Peyer's patch (tissue), 4 donors: ENCODE data around the gene BBS12. TPM values are rescaled to one million over a fixed set of nuclear protein-coding genes. Genes with fewer than 3 reads are reported as not detected.

Source experiments
- DNase-seq, 3 donors: peaks; one replicate each; pipeline ENCODE4 v3.0.0-alpha.2; 2017 to 2019
- H3K27ac ChIP-seq, 4 donors: fragments of 200-600 bp; sonication (generic); one replicate each; pipeline ENCODE4 v1.5.1; 2016 to 2019
- H3K27me3 ChIP-seq, 2 donors: fragments of 200-600 bp; sonication (generic); one replicate each; pipeline ENCODE4 v1.5.1; 2019
- H3K36me3 ChIP-seq, 3 donors: fragments of 200-600 bp; sonication (generic); one replicate each; pipeline ENCODE4 v1.5.1; 2016 to 2019
- H3K4me1 ChIP-seq, 4 donors: fragments of 200-600 bp; sonication (generic); one replicate each; pipeline ENCODE4 v1.5.1; 2016 to 2019
- H3K4me3 ChIP-seq, 4 donors: fragments of 200-600 bp; sonication (generic); 1 replicate in 3 of 4; 2 replicates in 1 of 4; pipeline ENCODE4 v1.5.1; 2016 to 2019; ENCODE audit warnings: mild to moderate bottlenecking in 1 of 4
- H3K9me3 ChIP-seq, 4 donors: fragments of 200-600 bp; sonication (generic); one replicate each; pipeline ENCODE4 v1.5.1; 2016 to 2019; ENCODE audit warnings: mild to moderate bottlenecking in 1 of 4
- POLR2A ChIP-seq, 2 donors: fragments of 450-650 bp; IDR thresholded peaks; one replicate each; pipeline ENCODE4 v1.5.1; 2017; ENCODE audit warnings: antibody characterized with exemption in 2 of 2, mild to moderate bottlenecking in 2 of 2, moderate library complexity in 2 of 2
- total RNA-seq, 4 donors: library from RNA; depleted of rRNA; stranded (reverse); fragments of >200 nt; gene quantifications; one replicate each; pipeline ENCODE4 v1.1.0, GENCODE V29; 2016
- TF ChIP-seq, protein P1 (sequence below), 6 experiments: fragments of 450-650 bp in 4 of 6; fragments of 200-600 bp in 2 of 6; sonication (generic) in 1 of 6; IDR thresholded peaks; one replicate each; pipeline ENCODE4 v1.5.1; 2017 to 2019; ENCODE audit warnings: antibody characterized with exemption in 6 of 6, mild to moderate bottlenecking in 3 of 6, moderate library complexity in 1 of 6

Gene BBS12
- 1 to 10 TPM; 1.7 to 5.6 (median 4.7) TPM for total RNA-seq

DNA sequence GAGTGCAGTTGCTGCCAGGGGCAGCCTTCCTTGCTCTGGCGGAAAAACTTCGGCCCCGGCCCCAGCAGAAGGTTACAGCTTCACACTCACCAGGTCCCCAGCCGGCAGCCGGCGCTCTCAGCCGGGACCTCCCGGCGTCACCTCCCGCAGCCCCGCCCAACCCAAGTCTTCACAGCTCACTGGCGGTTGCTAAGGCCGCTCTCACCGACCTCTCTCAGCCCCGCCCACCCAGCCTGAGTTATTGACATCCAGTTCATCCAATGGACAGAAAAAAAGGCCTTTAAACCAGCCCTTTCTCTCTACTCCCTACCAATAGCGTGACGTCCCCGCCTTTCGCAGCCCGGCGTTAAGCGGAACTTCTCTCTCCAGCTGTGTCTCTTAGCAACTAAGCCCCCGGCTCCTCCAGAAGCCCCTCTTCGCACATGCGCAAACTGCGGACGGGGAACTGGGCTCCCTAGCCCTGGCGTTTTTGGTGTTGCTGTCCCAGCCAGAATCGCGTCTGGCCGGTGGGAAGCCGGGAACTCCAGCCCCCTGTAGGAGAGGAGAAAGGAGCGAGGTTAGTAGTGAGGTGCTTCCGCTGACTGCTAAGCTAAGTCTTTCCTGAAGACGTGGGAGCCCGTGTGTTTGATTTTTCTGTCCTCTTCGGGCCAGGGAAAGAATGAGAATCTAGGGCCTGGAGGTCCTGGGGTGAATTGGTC lies at the start of gene BBS12:
Gene BBS12 (plus strand): TSS at position 376 of the 698 bp plus-strand sequence. CDS start 9,189 bp downstream, outside the sequence.
- Histone ChIP-seq H3K4me3 (peak within 1 kb of the TSS; percentile 59 to 76 (median 73)), H3K27ac (peak within 1 kb of the TSS; percentile 80 to 93 (median 88))

DNA sequence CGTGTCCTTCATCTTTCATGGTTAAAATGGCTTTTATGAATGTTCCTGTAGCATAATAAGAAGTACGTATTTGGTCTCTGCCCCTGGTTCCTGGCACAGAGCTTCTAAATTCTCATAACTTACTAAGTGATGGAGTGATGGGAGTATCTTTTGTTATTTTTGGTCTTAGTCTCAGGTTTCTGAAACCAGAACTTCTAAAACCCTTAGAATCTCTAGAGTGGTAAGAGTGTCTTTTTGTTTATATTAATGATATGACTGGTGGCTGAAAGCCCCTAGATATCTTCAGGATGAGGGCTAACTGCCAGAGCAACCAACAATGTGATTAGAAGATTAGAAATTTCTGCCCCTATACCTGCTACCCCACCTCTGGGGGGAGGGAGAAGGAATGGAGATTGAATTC lies 45.8 kb upstream of the BBS12 start:
- no peak overlapping the region for H3K27ac ChIP-seq
- H3K4me3 ChIP-seq: no peak overlapping the region
- DNase-seq: no peak
- H3K9me3 ChIP-seq: no peaks in the 10 kb centered on the region
- no peak for TF ChIP-seq POLR2A (IDR thresholded peaks at IDR 0.05)
- TF ChIP-seq, protein P1, sequence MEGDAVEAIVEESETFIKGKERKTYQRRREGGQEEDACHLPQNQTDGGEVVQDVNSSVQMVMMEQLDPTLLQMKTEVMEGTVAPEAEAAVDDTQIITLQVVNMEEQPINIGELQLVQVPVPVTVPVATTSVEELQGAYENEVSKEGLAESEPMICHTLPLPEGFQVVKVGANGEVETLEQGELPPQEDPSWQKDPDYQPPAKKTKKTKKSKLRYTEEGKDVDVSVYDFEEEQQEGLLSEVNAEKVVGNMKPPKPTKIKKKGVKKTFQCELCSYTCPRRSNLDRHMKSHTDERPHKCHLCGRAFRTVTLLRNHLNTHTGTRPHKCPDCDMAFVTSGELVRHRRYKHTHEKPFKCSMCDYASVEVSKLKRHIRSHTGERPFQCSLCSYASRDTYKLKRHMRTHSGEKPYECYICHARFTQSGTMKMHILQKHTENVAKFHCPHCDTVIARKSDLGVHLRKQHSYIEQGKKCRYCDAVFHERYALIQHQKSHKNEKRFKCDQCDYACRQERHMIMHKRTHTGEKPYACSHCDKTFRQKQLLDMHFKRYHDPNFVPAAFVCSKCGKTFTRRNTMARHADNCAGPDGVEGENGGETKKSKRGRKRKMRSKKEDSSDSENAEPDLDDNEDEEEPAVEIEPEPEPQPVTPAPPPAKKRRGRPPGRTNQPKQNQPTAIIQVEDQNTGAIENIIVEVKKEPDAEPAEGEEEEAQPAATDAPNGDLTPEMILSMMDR (IDR thresholded peaks at IDR 0.05): no peak
- H3K36me3 ChIP-seq: no peaks in the 10 kb centered on the region
- no peaks in the 10 kb centered on the region for H3K27me3 ChIP-seq
- H3K4me1 ChIP-seq: no peaks in the 10 kb centered on the region

More for the DNA sequence above, at the start of gene BBS12:
- Histone ChIP-seq H3K27me3 (no peaks in the 10 kb centered on the region), H3K36me3 (no peaks in the 10 kb centered on the region), H3K4me1 (peaks cover 0 to 7% (median 3%) of the 10 kb centered on the region in 4 donors), H3K9me3 (no peaks in the 10 kb centered on the region)
- peak; percentile 99 to 100 (median 100) for DNase-seq
- peak in 1 of 2 donors; percentile 31 for TF ChIP-seq POLR2A (IDR thresholded peaks at IDR 0.05)
- TF ChIP-seq, protein P1 (IDR thresholded peaks at IDR 0.05): peak in 4 of 6 experiments; percentile 9 to 60 (median 38)

DNA sequence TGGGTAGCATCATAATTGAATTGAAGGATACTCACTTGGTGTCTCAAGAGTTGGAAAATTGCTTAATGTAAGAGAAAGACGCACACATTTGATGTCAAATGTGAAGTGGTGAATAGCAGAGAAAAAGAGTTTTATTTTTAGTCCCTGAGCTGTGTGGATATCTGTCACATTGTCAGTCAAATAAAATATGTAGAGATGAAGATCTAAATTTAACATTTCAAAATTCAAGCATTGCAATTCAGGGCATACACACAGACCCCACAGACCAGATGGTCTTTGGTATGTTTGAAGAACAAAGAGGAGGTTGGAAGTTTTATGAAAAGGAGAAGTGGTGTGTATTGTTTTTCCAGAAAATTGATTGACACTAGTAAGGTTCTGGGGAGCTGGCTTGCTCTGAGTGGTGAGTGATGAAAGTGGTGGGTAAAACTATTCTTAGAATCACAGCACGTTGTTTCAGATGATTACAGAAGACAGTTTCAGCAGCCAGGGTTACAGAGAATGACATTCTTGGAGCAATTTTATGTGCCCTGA lies 44.9 kb upstream of the BBS12 start:
- H3K9me3 ChIP-seq: no peaks in the 10 kb centered on the region
- H3K4me1 ChIP-seq: no peaks in the 10 kb centered on the region
- H3K27ac ChIP-seq: no peak overlapping the region
- H3K36me3 ChIP-seq: no peaks in the 10 kb centered on the region
- no peak overlapping the region for H3K4me3 ChIP-seq
- TF ChIP-seq, protein P1 (IDR thresholded peaks at IDR 0.05): no peak
- no peak for TF ChIP-seq POLR2A (IDR thresholded peaks at IDR 0.05)
- H3K27me3 ChIP-seq: peaks cover 0 to 4% of the 10 kb centered on the region in 2 donors
- DNase-seq: no peak

DNA sequence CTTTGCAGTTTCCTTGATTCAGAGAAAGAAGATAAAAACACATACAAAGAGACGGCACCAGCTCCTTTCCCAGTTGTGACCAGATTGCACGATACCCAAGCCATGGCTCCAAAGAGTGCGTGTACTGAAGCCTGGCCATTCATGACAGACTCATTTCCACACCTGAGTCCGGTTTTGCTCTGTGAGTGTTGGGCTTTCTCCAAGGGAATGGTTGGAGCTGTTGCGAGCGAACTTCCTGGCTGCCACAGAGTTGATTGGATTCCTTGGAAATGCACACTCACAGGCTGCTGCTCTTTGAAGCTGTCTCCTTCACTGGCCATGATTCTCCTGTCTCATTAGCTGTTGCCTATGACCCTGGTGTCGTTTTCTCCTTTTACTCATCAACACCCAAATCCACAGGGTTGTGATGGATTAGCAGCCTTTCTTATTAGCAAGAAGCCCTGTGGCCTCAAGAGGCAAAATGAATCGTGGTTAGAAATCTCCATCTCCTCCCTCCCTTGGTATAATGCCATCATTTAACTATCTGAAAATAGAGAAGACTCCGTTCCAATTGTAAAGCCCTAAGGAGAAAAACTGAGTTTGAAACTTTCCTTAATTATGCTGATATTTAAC lies 43.9 kb upstream of the BBS12 start:
- Histone ChIP-seq H3K4me3 (no peak overlapping the region), H3K9me3 (no peaks in the 10 kb centered on the region), H3K36me3 (no peaks in the 10 kb centered on the region), H3K27me3 (peaks cover 0 to 4% of the 10 kb centered on the region in 2 donors), H3K4me1 (no peaks in the 10 kb centered on the region), H3K27ac (no peak overlapping the region)
- TF ChIP-seq POLR2A (IDR thresholded peaks at IDR 0.05): no peak
- TF ChIP-seq, protein P1 (IDR thresholded peaks at IDR 0.05): no peak
- no peak for DNase-seq

DNA sequence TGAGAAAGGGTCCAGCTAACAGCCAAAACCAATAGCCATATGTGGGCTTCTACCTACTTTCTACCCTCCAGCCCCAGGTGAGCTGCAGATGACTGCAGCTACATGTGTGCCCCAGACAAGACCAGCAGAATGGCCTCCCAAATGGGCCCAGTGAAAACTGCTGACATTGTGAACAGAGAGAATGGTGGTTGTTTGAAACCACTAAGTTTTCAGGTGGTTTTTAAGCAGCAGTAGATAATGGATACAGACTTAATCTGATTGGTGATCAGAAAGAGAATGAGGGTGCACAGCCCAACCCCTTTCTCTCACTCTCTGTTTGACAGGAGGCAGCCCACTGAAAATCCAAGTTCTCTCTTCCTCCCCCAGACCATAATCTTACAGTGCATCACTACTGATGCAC lies 42.5 kb upstream of the BBS12 start:
- Histone ChIP-seq H3K4me1 (no peaks in the 10 kb centered on the region), H3K36me3 (no peaks in the 10 kb centered on the region), H3K27me3 (peaks cover 0 to 4% of the 10 kb centered on the region in 2 donors), H3K9me3 (no peaks in the 10 kb centered on the region), H3K27ac (no peak overlapping the region), H3K4me3 (no peak overlapping the region)
- no peak for TF ChIP-seq POLR2A (IDR thresholded peaks at IDR 0.05)
- TF ChIP-seq, protein P1 (IDR thresholded peaks at IDR 0.05): no peak
- DNase-seq: no peak
